ENCODE data around the gene RNF31. TPM values are rescaled to one million over a fixed set of nuclear protein-coding genes. Genes with fewer than 3 reads are reported as not detected.

RNF31 gene
- total and polyA plus RNA-seq, 2 of the 13 experiments (the other 11 are each of a cell fraction or from before 2014, with no cell fraction given), result 48.2 to 86.8 TPM

DNA sequence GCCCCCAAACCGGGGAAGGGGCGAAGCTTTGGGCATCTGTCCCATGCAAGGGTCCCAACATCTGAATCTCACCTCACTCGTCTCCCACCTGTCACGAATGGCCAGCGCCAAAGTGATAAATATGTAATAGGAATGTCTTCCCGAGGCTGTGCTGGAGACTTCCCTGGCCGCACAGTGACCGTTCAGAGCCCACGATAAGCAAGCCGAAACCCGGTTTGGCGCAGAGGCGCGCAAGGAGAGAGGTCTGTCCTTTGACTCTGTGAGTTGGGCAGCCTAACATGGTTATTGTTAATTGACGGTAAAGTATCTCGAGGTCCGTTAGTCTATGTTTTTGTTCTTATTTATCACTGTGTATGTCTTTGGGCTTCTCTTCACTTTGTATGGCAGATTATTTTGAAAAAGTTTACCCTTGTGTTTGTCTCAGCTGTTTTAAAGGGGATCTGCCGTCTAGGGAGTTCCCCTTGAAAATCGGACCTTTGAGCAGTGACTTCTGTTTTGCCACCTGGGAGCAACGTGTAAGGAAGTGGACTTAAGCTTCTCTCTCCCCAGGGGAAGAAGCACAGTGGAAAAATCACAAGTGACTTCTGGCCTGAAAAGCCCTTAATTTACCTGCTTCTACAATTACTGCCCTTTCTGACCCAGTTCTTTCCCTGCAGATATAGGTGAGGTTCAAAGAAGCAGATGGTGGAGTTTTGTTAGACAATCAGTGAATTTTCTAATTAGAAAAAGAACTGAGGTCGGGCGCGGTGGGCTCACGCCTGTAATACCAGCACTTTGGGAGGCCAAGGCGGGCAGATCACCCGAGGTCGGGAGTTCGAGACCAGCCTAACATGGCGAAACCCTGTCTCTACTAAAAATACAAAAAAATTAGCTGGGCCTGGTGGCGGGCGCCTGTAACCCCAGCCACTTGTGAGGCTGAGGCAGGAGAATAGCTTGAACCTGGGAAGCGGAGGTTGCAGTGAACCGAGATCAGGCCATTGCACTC lies 49.1 kb downstream of the RNF31 start (continued):
- TF ChIP-seq HOXD1 (CRISPR knock-in tag; IDR thresholded peaks at IDR 0.05) (0 out of 2 replicates have a peak, but pooled peaks have one; percentile 13), TARDBP (CRISPR knock-in tag; IDR thresholded peaks at IDR 0.05) (peak; percentile 18; the same call in 1 of the 2 replicates), TOE1 (CRISPR knock-in tag; IDR thresholded peaks at IDR 0.05) (no peak), ZNF639 (CRISPR knock-in tag; conservative IDR thresholded peaks at IDR 0.05) (no peak; the same call in 1 of the 2 replicates), KLF9 (CRISPR knock-in tag; IDR thresholded peaks at IDR 0.05; ENCODE audit: low read depth) (no peak), ZNF331 (CRISPR knock-in tag; IDR thresholded peaks at IDR 0.05) (0 out of 2 replicates have a peak, but pooled peaks have one; percentile 25), CC2D1A (CRISPR knock-in tag; IDR thresholded peaks at IDR 0.05) (no peak), HNF4A (CRISPR knock-in tag; IDR thresholded peaks at IDR 0.05) (no peak; the same call in none of the 2 replicates), ZNF512 (CRISPR knock-in tag; IDR thresholded peaks at IDR 0.05) (no peak), ZNF530 (CRISPR knock-in tag; IDR thresholded peaks at IDR 0.05; ENCODE audit: low read depth) (no peak), MAFG (CRISPR knock-in tag; IDR thresholded peaks at IDR 0.05) (no peak), ATF1 (CRISPR knock-in tag; IDR thresholded peaks at IDR 0.05) (no peak), ZNF781 (CRISPR knock-in tag; IDR thresholded peaks at IDR 0.05; ENCODE audit: borderline replicate concordance, not compliant biosample characterization) (peak; percentile 61), ZNF367 (CRISPR knock-in tag; IDR thresholded peaks at IDR 0.05; ENCODE audit: borderline replicate concordance) (peak; percentile 84)
- TF ChIP-seq, protein P1, sequence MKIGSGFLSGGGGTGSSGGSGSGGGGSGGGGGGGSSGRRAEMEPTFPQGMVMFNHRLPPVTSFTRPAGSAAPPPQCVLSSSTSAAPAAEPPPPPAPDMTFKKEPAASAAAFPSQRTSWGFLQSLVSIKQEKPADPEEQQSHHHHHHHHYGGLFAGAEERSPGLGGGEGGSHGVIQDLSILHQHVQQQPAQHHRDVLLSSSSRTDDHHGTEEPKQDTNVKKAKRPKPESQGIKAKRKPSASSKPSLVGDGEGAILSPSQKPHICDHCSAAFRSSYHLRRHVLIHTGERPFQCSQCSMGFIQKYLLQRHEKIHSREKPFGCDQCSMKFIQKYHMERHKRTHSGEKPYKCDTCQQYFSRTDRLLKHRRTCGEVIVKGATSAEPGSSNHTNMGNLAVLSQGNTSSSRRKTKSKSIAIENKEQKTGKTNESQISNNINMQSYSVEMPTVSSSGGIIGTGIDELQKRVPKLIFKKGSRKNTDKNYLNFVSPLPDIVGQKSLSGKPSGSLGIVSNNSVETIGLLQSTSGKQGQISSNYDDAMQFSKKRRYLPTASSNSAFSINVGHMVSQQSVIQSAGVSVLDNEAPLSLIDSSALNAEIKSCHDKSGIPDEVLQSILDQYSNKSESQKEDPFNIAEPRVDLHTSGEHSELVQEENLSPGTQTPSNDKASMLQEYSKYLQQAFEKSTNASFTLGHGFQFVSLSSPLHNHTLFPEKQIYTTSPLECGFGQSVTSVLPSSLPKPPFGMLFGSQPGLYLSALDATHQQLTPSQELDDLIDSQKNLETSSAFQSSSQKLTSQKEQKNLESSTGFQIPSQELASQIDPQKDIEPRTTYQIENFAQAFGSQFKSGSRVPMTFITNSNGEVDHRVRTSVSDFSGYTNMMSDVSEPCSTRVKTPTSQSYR (CRISPR knock-in tag; IDR thresholded peaks at IDR 0.05; ENCODE audit: borderline replicate concordance), result peak; percentile 4; the same call in 1 of the 2 replicates
- TF ChIP-seq, protein P2, sequence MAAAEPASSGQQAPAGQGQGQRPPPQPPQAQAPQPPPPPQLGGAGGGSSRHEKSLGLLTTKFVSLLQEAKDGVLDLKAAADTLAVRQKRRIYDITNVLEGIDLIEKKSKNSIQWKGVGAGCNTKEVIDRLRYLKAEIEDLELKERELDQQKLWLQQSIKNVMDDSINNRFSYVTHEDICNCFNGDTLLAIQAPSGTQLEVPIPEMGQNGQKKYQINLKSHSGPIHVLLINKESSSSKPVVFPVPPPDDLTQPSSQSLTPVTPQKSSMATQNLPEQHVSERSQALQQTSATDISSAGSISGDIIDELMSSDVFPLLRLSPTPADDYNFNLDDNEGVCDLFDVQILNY (CRISPR knock-in tag; conservative IDR thresholded peaks at IDR 0.05), result no peak
- TF ChIP-seq, protein P3, sequence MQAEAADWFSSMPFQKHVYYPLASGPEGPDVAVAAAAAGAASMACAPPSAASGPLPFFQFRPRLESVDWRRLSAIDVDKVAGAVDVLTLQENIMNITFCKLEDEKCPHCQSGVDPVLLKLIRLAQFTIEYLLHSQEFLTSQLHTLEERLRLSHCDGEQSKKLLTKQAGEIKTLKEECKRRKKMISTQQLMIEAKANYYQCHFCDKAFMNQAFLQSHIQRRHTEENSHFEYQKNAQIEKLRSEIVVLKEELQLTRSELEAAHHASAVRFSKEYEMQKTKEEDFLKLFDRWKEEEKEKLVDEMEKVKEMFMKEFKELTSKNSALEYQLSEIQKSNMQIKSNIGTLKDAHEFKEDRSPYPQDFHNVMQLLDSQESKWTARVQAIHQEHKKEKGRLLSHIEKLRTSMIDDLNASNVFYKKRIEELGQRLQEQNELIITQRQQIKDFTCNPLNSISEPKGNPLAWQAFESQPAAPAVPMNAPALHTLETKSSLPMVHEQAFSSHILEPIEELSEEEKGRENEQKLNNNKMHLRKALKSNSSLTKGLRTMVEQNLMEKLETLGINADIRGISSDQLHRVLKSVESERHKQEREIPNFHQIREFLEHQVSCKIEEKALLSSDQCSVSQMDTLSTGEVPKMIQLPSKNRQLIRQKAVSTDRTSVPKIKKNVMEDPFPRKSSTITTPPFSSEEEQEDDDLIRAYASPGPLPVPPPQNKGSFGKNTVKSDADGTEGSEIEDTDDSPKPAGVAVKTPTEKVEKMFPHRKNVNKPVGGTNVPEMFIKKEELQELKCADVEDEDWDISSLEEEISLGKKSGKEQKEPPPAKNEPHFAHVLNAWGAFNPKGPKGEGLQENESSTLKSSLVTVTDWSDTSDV (CRISPR knock-in tag; IDR thresholded peaks at IDR 0.05), result 0 out of 2 replicates have a peak, but pooled peaks have one; percentile 19
- TF ChIP-seq, protein P4, sequence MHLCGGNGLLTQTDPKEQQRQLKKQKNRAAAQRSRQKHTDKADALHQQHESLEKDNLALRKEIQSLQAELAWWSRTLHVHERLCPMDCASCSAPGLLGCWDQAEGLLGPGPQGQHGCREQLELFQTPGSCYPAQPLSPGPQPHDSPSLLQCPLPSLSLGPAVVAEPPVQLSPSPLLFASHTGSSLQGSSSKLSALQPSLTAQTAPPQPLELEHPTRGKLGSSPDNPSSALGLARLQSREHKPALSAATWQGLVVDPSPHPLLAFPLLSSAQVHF (CRISPR knock-in tag; IDR thresholded peaks at IDR 0.05), result no peak

Measured in HepG2 (cell line).